DMS53 treated with DMSO at 0.1 percent for 48 hours (cell line): ENCODE data around the gene MRM1.

Source experiments
- DNase-seq: peaks from one replicate; lab custom pipeline; 2025; ENCODE audit not compliant: unreplicated experiment; lab: John Stamatoyannopoulos, UW

MRM1 gene

GRCh38 chr17:36629970-36630502 lies 28.7 kb downstream of the MRM1 start:
- DNase-seq, result no peak

- DNase-seq, result no peak
These were observed 29.6 kb downstream of the MRM1 start for GRCh38 chr17:36631022-36631421.

- DNase-seq, result no peak
These were observed 31.8 kb downstream of the MRM1 start for GRCh38 chr17:36632916-36633771.

- DNase-seq, result no peak
These were observed 39.0 kb downstream of the MRM1 start for GRCh38 chr17:36640346-36640745.

GRCh38 chr17:36640836-36641235 lies 39.5 kb downstream of the MRM1 start:
- DNase-seq, result no peak

- no peak for DNase-seq
These were observed 40.0 kb downstream of the MRM1 start for GRCh38 chr17:36641331-36641876.

GRCh38 chr17:36641877-36642845 lies 40.8 kb downstream of the MRM1 start:
- no peak for DNase-seq

- DNase-seq, result no peak
These were observed 41.8 kb downstream of the MRM1 start for GRCh38 chr17:36643086-36643685.

GRCh38 chr17:36645422-36645821 lies 44.0 kb downstream of the MRM1 start:
- DNase-seq, result no peak

- DNase-seq, result no peak
These were observed 46.3 kb downstream of the MRM1 start for GRCh38 chr17:36647636-36648035.

GRCh38 chr17:36650096-36650775 lies 48.9 kb downstream of the MRM1 start:
- no peak for DNase-seq

- DNase-seq, result no peak
These were observed 52.0 kb downstream of the MRM1 start for GRCh38 chr17:36653374-36653773.

GRCh38 chr17:36653856-36654255 lies 52.5 kb downstream of the MRM1 start:
- DNase-seq, result no peak

- no peak for DNase-seq
These were observed 54.3 kb downstream of the MRM1 start for GRCh38 chr17:36655726-36656125.

GRCh38 chr17:36657390-36657762 lies 56.0 kb downstream of the MRM1 start:
- DNase-seq, result no peak

- DNase-seq, result no peak
These were observed 56.5 kb downstream of the MRM1 start for GRCh38 chr17:36657763-36658490.
